HFFc6 (cell line): ENCODE data around the gene FUS. TPM values are rescaled to one million over a fixed set of nuclear protein-coding genes. Genes with fewer than 3 reads are reported as not detected.
A peak's percentile ranks its signal among the peaks of the same experiment; 100 is the strongest.
"Not testable (repeated sequence)": the region's sequence is repeated elsewhere in the genome, so short reads cannot be mapped to it uniquely, and the experiment has no call there.

ENCODE experiments used
- DNase-seq: peaks from one replicate; pipeline ENCODE4 v3.0.0-alpha.2; 2018
- H3K27ac Mint-ChIP-seq: 2 replicates; pipeline ENCODE4 v1.8.0; 2020; ENCODE audit warnings: mild to moderate bottlenecking, mixed read lengths
- H3K27me3 Mint-ChIP-seq: 2 replicates; pipeline ENCODE4 v1.8.0; 2021; ENCODE audit warnings: mild to moderate bottlenecking, moderate library complexity, mixed read lengths; ENCODE audit not compliant: insufficient read depth
- H3K36me3 Mint-ChIP-seq: 2 replicates; pipeline ENCODE4 v1.8.0; 2021; ENCODE audit warnings: low read depth, mixed read lengths
- H3K4me1 Mint-ChIP-seq: 2 replicates; pipeline ENCODE4 v1.8.0; 2020; ENCODE audit warnings: low read depth, mixed read lengths
- H3K4me3 Mint-ChIP-seq: 2 replicates; pipeline ENCODE4 v1.8.0; 2020; ENCODE audit warnings: mild to moderate bottlenecking, moderate library complexity, mixed read lengths
- H3K9me3 Mint-ChIP-seq: 2 replicates; pipeline ENCODE4 v1.8.0; 2020; ENCODE audit warnings: mild to moderate bottlenecking, mixed read lengths
- CTCF ChIP-seq: fragments of 200-600 bp; sonication (generic); IDR thresholded peaks from 2 replicates; pipeline ENCODE4 v1.5.0; 2021; ENCODE audit warnings: antibody characterized with exemption, mild to moderate bottlenecking
- total RNA-seq, 6 experiments: library from RNA; stranded (reverse); fragmentation: NEBNext Ultra II Directional; extraction: Animal tissue kit (Norgen Biotek cat#: 25700); gene quantifications; 2 replicates in 1 of 6; 3 replicates in 5 of 6; pipeline ENCODE4 v1.2.3, GENCODE V29; 2021

The FUS gene
- total RNA-seq, 6 experiments from 2014 or later = 275 to 504 (median 422) TPM

- Mint-ChIP-seq H3K4me1 (peaks cover 26% of the 10 kb centered on the region), H3K27me3 (peaks cover 11% of the 10 kb centered on the region), H3K36me3 (no peaks in the 10 kb centered on the region), H3K9me3 (no peaks in the 10 kb centered on the region), H3K4me3 (no peak overlapping the region), H3K27ac (no peak overlapping the region)
- no peak for TF ChIP-seq CTCF
- DNase-seq = no peak
Observed at GRCh38 chr16:31136287-31136662, 43.7 kb upstream of the FUS start.

GRCh38 chr16:31136822-31137499, 43.0 kb upstream of the FUS start:
- H3K4me3 Mint-ChIP-seq, H3K27ac Mint-ChIP-seq, H3K9me3 Mint-ChIP-seq, DNase-seq, H3K36me3 Mint-ChIP-seq: not testable (repeated sequence)
- Mint-ChIP-seq H3K4me1 (peaks cover 33% of the 10 kb centered on the region), H3K27me3 (peaks cover 11% of the 10 kb centered on the region)

GRCh38 chr16:31138621-31139578, 41.0 kb upstream of the FUS start:
- Mint-ChIP-seq H3K27ac (peak overlapping the region; percentile 54), H3K9me3 (no peaks in the 10 kb centered on the region), H3K4me1 (peaks cover 32% of the 10 kb centered on the region), H3K4me3 (peak overlapping the region; percentile 11; the same call in 1 of the 2 replicates), H3K27me3 (peaks cover 11% of the 10 kb centered on the region), H3K36me3 (no peaks in the 10 kb centered on the region)
- peak; percentile 71 for DNase-seq
- TF ChIP-seq CTCF = no peak

GRCh38 chr16:31141071-31141469, 38.9 kb upstream of the FUS start:
- not testable (repeated sequence) for H3K36me3 Mint-ChIP-seq, H3K9me3 Mint-ChIP-seq, H3K27me3 Mint-ChIP-seq, H3K4me3 Mint-ChIP-seq, DNase-seq
- peak overlapping the region; percentile 85; the same call in 1 of the 2 replicates for H3K27ac Mint-ChIP-seq
- H3K4me1 Mint-ChIP-seq = peaks cover 28% of the 10 kb centered on the region

GRCh38 chr16:31141489-31142108, 38.3 kb upstream of the FUS start:
- no peaks in the 10 kb centered on the region for H3K36me3 Mint-ChIP-seq
- H3K9me3 Mint-ChIP-seq = no peaks in the 10 kb centered on the region
- H3K27ac Mint-ChIP-seq = peak overlapping the region; percentile 85
- H3K4me3 Mint-ChIP-seq = peak overlapping the region; percentile 85
- peak; percentile 50 for DNase-seq
- TF ChIP-seq CTCF = no peak
- peaks cover 28% of the 10 kb centered on the region for H3K4me1 Mint-ChIP-seq
- H3K27me3 Mint-ChIP-seq = peaks cover 5% of the 10 kb centered on the region

- H3K4me3 Mint-ChIP-seq = peak overlapping the region; percentile 85
- peak; percentile 97 for DNase-seq
- no peaks in the 10 kb centered on the region for H3K9me3 Mint-ChIP-seq
- peaks cover 12% of the 10 kb centered on the region for H3K27me3 Mint-ChIP-seq
- peak overlapping the region; percentile 85 for H3K27ac Mint-ChIP-seq
- no peaks in the 10 kb centered on the region for H3K36me3 Mint-ChIP-seq
- H3K4me1 Mint-ChIP-seq = peaks cover 28% of the 10 kb centered on the region
- peak; percentile 98 for TF ChIP-seq CTCF
Observed at GRCh38 chr16:31142109-31143010, 37.6 kb upstream of the FUS start.
